ENCODE measurements around the gene TSNAXIP1.

TSNAXIP1 gene

GRCh38 chr16:67844497-67844896, 37.8 kb downstream of the TSNAXIP1 start:
- H3K27ac ChIP-seq, result peak overlapping the region; percentile 91; the same call in 1 of the 2 replicates
- TF ChIP-seq ZFX (IDR thresholded peaks at IDR 0.05; ENCODE audit: borderline replicate concordance), result no peak
- no peak for TF ChIP-seq CTCF (IDR thresholded peaks at IDR 0.05)

- TF ChIP-seq ZFX (IDR thresholded peaks at IDR 0.05; ENCODE audit: borderline replicate concordance), result no peak
- TF ChIP-seq CTCF (IDR thresholded peaks at IDR 0.05), result no peak
- peak overlapping the region; percentile 91 for H3K27ac ChIP-seq
Measured at GRCh38 chr16:67845291-67846062, 38.8 kb downstream of the TSNAXIP1 start.

GRCh38 chr16:67846063-67846319, 39.3 kb downstream of the TSNAXIP1 start:
- H3K27ac ChIP-seq, result peak overlapping the region; percentile 91
- no peak for TF ChIP-seq ZFX (IDR thresholded peaks at IDR 0.05; ENCODE audit: borderline replicate concordance)
- no peak for TF ChIP-seq CTCF (IDR thresholded peaks at IDR 0.05)

GRCh38 chr16:67846320-67847063, 39.8 kb downstream of the TSNAXIP1 start, which contains the start of gene NUTF2:
Gene NUTF2, plus strand, starts transcription at chr16:67846933. Its CDS starts 18,198 bp downstream, at chr16:67865131.
- peak within 1 kb of the TSS; percentile 91 for H3K27ac ChIP-seq
- TF ChIP-seq ZFX (IDR thresholded peaks at IDR 0.05; ENCODE audit: borderline replicate concordance), result no peak
- no peak for TF ChIP-seq CTCF (IDR thresholded peaks at IDR 0.05)

- peak within 1 kb of the TSS; percentile 91 for H3K27ac ChIP-seq
- TF ChIP-seq ZFX (IDR thresholded peaks at IDR 0.05; ENCODE audit: borderline replicate concordance) (no peak), CTCF (IDR thresholded peaks at IDR 0.05) (no peak)
Measured at GRCh38 chr16:67847064-67847861, 40.6 kb downstream of the TSNAXIP1 start, which contains the start of gene CENPT. Gene CENPT, minus strand, starts transcription at chr16:67847693. Its CDS starts 13,834 bp downstream, at chr16:67833859.

GRCh38 chr16:67848118-67848517, 41.4 kb downstream of the TSNAXIP1 start:
- TF ChIP-seq CTCF (IDR thresholded peaks at IDR 0.05) (no peak), ZFX (IDR thresholded peaks at IDR 0.05; ENCODE audit: borderline replicate concordance) (no peak)
- peak overlapping the region; percentile 91 for H3K27ac ChIP-seq

Data from 22Rv1 (cell line).